Effector CD8-positive, alpha-beta T cell (primary cell): ENCODE data around the gene IRF2.

Source experiments
- DNase-seq: peaks from one replicate; lab custom pipeline; 2025; lab: John Stamatoyannopoulos, UW

IRF2 gene

DNA sequence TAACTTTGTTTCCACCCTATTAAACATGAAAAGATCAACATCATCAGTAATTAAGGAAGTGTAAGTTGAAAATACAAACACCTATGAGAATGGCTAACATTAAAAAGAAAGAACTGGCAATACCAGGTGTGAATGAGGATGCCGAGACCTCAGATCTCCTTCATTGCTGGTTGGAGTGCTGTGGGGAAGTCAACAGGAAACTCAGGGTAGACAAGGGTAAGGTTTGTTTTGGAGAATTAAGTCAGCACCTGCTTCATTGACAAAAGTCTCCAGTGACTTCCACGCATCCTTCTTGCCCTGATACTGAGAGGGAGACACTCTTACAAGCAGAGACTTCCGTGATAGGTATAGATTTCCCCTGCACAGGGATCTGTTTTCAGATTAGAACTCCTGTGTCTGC, 106.1 kb downstream of the IRF2 start:
- no peak for DNase-seq

DNA sequence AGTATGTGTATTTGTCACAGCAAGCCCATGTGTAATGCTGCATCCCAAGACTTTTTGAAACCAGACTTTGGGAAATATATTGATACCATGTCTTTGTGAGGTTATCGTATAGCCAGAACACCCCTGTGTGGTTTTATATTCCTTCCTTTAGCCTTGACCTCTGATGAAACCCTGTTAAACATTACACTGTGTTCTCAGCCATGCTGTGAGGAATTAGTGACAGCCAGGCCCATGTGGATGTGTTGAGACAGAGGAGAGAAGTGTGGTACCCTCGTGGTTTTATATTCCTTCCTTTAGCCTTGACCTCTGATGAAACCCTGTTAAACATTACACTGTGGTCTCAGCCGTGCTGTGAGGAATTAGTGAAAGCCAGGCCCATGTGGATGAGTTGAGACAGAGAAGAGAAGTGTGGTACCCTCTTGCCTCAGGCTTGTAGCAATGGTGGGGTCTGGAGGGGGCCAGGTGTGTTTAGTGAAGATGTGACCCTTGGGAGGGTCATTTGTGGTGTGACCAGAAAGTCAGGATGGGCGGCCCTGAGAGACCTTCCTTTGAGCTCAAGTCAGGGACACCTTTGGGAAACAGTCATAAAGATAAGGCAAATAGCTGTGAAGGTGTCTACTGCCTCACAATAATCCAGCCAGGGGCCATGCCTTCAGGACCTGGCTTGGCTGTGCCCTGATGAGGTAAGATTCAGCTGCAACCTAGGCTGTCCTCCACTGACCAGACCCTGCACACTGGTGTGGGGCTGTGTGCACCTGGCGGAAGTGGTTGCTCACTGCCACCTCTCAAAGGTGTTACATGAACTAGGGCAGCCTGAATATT, 110.0 kb downstream of the IRF2 start:
- no peak for DNase-seq

DNA sequence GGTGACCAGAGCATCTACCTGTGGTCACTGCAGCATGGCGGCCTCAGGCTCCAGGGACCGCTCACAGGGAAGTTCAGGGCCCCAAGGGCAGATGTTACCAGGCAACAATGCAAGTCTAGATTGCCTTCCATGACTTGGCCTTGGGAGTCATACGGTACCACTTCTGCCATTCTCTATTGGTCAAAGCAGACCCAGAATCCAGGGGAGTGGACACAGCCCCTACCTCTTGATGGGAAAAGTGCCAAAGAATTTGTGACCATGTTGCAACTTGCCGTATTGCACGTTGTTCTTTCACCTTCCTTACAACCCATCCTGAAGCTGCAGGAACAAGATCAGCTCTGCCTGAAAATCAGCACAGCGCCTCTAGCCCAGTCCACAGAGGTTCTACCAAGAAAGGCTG, 111.1 kb downstream of the IRF2 start:
- no peak for DNase-seq

DNA sequence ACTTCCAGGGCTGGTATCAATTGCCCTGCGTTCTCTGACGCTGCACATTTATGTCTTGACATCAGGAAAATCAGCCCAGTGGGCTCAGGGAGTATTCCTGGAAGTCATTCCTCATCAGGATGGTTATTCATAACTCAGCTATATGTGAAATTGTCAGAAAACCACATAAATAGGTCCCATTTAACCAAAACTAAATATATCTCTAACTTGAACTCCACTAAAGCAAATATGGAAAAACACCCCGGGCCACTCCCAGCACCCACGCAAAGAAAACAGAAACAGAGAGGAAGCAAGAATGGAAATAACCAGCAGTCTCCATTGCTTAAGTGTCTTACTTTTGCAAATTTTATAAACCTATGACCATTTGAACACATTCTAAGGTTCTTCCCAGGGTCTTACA, 112.0 kb downstream of the IRF2 start:
- DNase-seq: no peak

DNA sequence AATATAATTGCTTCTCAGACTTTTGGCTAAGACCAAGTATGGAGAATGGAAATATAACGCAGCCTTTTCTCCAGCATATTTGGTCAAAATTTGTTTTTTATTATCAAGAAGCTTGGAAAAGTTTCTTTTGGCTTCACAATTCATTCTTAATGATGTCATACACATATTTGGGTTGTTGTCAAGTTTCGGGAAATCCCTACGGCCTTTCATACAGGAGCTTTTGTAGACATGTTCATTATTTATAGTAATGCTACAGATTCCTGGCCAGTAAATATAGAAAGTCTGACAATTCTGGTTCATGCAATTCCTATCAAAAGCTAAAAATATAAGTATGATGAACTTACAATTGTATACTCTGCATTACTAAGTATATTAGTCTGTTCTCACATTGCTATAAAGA, 112.9 kb downstream of the IRF2 start:
- no peak for DNase-seq

DNA sequence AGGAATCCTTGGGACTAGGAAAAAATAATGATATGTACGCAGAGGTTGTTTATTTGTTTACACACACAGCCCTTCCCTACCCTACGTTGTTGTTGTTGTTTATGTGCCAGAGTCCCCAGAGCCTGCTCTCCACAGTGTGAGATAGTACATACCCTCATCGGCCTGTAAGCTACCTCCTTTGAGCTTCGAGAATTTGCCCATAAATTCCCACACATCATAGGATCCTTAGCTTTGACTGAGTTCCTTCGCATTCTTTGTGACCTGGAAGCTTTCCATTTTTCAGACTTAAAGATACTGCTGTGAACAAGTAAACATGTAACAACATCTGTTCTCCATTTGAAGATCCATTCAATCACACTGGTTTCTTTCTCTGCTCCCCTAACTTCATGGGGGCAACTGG, 114.5 kb downstream of the IRF2 start:
- DNase-seq: no peak

DNA sequence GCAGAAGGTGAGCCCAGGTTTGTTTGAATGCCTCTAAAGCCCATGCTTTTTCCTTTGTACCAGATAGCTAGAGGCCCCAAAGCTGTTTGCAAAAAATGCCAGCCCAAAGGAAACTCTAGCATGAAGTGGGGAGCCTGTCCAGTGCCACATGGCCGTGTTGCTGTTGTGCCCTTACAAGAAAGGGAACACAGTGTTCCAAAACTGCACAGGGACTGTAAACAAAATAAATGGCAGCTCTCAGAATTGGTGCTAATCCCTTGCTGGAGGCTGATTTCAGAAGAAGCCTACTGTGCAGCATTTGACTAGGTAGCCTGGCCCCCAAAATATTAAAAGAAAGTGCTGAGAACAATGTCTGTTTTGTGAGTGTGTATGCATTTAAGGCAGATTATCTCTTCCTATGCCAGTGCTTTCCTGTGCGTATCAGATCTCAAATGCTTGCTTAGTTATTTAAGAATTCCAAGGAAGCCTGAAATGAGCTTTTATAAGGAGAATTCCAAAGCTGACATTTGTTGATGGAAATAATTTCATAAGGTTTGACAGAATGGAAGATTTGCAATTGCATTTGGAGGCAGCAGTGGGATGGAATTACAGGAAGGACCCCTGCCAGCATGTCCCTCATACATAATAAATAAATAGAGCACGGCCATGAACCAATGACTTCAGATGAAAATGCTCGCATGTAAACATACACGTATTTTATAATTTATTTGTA, 115.7 kb downstream of the IRF2 start:
- no peak for DNase-seq

DNA sequence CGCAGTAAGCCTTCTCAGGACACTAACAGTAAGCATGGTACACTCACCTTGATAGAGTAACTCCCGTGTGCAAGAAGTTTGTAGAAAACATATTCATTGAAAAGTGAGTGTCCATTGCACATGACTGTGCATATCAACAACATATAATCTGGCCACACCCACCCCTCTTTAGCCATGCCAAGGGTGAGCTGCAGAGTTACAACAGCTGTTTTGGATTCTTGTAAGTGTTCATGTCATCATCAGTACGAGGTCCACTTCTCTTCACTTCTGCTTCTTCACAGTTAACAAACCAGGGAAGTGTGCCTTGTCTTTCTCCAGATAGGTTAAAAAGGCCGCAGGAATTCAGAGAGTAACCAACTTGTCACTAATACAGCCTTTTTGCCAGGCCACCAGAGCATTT, 116.6 kb downstream of the IRF2 start:
- DNase-seq: no peak

DNA sequence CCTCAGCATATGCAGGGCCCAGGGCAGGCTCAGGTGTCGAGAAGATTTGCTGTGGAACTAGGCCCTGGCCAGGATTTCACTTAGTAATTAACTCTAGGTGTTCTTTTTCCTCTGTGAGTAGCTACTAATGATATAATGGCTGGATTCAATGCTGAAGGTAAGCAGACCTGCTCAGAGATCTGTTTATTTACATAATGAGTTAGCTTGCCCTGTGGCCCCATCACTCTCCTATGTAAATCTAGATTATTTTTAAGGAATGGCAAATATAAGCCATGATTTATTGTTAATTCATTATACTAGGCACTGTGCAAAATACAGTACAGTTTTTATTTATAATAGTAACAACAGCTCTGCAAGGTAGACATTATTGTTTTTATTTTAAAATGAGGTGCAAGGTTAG, 117.2 kb downstream of the IRF2 start:
- DNase-seq: no peak

DNA sequence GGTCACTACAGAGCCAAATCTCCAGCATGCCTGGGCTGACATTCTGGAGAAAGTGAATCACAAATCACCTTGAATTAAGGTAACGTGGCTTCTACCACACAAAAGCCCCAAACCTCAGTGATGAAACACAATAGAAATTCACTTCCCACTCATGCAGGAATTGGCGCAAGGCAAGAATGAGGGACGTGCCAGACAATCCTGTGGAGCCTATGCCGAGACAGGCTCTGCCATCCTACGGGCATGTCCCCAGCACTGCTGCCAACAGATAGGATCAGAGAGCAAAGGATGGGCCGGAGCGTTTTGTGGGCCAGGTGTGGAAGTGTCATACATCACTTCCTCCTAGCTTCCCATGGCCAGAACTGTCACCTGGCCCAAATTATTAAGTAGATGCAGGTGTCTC, 118.0 kb downstream of the IRF2 start:
- DNase-seq: no peak

DNA sequence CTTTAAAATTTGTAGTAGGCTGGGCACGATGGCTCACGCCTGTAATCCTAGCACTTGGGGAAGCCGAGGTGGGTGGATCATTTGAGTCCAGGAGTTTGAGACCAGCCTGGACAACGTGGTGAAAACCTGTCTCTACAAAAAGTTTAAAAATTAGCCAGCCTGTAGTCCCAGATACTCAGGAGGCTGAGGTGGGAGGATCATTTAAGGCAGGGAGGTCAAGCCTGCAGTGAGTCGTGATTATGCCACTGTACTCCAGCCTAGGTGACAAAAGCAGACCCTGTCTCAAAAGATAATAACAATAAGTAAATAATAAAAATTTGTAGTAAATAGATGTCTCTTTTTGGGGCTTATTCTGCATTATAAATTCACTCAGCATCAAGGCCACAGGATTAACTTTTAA, 118.5 kb downstream of the IRF2 start:
- DNase-seq: no peak

DNA sequence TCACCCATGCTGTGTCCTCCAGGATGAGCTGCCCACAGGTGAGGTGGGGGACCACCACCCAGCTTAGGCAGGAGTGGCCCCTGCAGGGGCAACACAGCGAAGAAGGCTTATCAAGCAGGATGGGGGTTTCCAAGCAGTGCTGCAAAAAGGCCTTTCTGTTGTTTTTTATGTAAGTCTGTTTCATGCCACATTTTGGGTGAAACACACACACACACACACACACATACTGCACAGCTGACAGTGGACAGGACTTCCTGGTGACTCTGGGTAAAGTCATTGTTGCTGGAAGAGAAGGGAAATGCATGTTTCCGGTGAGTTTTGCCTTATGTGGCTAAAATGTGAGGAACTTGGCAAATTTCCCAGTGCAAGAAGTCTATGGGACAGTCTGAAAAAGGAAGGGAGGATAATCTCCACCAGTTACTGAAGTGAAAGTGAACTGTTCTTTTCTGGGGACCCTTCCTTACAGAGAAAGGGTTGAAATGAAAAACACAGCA, 119.2 kb downstream of the IRF2 start:
- no peak for DNase-seq

DNA sequence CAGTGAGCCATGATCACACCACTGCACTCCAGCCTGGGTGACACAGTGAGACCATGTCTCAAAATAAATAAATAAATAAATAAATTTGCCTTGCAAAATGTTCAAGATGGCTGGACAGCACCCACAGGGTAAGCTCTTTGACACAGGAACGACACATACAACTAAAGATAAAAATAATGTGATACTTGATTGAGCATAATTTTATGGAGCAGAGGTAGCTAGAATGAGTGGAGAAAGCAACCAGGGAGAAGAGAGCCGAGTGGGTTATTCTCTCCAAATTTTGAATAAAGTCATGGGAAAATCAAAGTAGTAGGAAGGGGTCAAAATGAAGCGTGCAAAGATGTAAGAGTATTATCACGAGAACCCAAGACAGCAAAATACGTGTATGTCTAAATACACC, 121.5 kb downstream of the IRF2 start:
- DNase-seq: no peak

DNA sequence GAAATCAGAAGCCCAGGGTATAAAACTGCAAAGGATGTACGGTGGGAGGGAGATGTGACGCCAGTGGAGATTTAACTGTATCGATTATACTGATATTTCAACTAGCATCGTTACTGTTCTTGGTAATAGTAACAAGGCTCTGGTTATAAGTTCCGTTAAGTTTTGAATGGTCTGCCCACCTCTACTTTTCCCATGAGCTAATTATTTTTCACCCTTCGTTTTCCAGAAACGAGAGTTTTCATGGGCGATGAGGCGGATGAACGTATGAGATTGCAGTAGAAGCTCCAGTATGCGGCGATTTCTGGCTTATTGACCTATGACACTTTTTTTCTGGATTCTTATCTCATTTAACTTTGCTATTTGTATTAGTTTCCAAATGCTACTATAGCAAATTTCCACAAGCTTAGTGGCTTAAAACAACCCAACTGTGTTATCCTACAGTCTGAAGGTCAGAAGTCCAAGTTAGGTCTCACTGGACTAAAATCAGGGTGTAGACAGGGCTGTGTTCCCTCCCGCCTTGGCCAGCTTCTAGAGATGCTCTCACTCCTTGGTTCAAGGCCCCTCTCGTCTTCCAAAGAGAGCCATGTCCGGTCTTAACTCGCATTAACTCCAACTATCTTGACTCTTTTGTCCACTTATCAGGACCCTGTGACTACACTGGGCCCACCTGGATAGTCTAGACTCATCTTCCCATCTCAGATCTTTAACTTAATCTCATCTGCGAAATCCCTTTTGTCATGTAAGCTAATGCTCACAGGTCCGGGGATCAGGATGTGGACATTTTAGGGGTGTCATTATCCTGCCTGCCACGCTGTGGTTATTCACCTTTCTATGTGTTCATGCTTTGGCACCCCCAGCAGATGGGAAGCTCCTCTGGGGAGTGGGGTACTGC, 122.5 kb downstream of the IRF2 start:
- no peak for DNase-seq

DNA sequence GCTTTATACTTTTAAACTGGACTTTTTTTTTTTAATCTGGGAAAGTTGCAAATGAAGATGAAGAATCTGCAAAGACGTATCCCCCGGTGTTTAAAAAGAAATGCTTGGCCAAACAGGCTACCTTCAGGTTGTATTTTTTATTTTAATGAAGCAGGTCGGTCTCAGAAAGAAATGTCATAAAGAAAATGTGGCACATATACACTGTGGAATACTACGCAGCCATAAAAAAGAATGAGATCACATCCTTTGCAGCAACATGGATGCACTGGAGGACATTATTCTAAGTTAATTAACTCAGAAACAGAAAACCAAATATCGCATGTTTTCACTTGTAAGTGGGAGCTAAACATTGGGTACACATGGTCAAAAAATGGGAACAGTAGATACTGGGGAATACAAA, 123.4 kb downstream of the IRF2 start:
- no peak for DNase-seq

DNA sequence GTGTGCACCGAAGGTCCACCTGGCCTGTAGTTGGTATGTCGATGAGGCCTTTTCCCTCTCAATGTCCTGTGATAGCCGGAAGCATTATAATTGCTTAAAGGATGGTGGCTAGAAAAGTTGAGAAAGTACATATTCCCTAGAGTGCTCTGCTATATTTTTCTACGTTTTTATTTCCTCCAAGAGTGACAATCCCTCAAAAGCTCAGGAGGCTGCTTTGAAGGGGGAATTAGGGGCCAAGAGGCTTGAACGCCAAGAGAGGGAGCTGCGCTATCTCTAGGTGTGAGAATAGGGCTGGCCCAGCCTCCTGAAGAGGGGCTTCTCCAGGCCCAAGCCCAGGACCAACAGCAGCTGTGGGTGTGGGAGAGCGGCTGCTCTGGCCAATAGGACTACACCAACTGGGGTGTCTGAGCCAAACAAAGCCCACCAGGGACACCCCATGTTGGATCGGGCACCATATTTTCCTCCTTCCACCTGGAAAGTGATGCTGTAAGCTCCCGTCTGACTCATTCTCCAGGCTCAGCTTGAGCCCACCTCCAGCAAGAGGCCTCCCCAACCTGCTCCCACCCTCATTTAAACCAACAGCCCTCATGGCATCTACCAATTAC, 124.0 kb downstream of the IRF2 start:
- no peak for DNase-seq

DNA sequence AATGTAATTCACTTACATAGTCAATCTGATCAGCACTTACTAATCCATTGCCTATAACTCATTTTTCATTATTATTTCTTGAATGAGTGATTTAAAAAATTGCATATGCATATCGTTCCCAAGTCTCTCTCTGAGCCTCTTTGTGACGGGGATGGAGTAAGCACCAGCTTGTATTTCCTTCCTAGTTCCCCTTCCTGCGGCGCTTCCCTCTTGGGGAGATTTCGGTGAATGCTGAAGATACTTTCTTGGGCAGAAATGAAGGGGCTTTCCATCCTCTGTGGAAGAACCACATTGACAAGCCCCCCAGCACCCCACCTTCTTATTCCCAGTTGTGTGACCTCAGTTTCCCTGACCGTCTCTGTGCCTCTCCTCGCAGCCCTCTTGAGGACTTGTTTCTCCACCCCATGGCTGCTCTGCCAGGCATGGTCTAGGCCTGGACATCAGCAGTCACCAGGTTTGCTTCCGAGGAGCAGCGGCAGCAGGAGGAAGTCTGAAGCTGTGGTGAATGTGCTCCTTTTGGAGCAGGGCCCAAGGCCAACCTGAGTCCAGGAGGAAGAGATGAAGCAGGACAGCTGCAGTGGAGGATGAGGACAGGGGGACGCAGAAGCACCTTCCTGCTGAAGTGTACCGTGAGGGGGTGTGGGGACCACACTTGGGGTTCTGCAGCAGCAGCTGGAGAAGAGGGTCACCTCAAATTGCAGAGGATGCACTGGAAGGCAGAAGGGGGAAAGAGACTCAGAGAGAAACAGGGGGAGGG, 124.9 kb downstream of the IRF2 start:
- no peak for DNase-seq

DNA sequence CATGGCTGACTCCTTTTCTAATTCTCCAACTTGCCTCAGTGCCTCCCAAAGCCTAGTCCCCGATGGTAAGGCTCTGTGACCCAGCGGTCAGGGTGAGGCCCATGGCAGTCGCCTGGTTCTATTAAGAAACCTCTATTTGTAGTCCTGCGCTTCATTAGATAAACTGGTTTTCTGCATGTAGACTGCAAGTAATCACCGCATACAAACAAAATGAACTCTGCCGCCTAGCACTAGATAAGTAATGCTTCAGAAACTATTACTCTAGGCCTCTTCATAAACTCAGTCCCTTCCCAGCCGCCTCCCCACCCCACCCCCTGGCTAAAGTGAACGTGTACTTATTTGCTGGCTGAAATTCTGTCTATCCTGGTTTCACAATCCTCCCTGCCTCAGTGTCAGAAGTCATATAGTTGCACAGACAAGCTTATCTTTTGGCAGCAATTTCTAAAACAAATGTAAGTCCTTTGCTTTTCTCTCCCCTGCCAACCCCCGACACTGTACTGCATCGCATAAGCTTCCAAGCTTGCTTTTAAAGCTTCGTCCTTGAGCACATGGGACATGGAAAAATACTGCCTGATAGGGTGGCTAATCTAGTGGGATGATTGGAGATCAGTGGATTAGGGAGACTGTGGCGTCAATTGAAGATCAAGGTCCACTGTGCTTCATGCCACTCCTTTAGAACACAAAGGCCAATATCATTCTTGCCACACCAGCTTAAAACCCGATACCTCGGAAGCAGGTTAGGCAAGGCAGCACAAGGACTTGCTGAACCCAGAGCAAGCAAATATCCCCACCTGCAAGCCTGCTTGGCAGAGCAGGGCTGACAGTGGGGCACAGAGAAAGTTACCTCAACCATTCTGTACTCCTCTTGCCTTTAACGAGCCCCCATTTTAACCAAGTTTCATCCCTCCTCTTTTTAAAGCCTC, 125.8 kb downstream of the IRF2 start:
- DNase-seq: no peak

DNA sequence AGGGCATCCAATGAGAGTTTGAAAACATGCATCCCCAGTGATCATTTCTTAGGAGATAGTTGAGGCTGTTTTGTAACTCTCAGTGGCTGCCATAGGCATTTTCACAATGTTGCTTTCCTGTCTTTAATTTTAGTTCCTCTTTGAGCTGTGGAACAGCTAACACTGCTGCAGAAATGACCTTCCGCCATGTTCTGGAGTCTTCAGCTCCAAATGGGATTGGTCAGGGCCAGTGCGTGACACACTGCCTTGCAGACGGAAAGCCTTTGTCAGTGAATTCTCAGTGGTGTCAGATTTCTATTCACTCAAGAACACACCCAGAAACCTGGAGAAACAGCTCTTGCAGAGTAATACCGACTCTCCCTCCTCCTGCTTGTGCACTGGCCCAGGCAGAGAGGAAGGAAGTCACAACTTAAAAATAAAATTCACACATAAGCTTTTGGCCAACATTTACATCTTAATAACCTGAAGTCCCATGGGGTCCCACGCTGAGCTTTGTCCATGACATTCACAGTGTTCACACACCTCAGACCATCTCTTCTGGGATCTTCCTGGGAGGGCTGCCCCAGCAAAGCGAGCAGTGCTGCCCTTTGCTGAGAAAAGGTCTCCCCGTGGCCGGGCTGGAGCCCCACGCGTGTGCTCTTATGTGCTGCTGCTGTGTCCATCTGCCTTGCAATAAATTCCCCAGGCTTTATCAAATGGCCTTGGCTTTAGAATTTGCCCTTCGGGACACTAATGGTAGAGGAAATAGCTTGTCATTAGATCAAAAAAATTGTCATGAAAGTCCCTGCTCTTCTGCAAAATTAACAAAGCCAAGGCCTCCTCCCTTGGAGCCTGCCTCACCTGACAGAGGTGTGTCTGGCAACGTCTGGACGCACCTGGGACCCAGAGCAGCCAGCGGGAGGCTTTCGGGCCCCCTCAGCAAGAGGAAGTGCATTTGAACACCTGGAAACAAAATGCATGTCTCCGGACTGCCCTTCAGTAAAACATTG, 126.8 kb downstream of the IRF2 start:
- DNase-seq: no peak
